RWPE2 (cell line): ENCODE results near the gene CKAP5.
A peak's percentile ranks its signal among the peaks of the same experiment; 100 is the strongest.

ENCODE experiments used
- ATAC-seq: fragments of 200-7000 bp; cut with Tn5 transposase; 3 replicates; pipeline ENCODE4 v1.9.1; 2021; ENCODE audit warnings: low read depth
- DNase-seq: peaks from one replicate; pipeline ENCODE4 v3.0.0-alpha.2; 2020; ENCODE audit warnings: low spot score
- H3K27ac ChIP-seq: fragments of 450-650 bp; 2 replicates; pipeline ENCODE4 v1.5.1; 2017; ENCODE audit warnings: mild to moderate bottlenecking; ENCODE audit not compliant: poor library complexity, severe bottlenecking
- H3K27me3 ChIP-seq: fragments of 250-450 bp; sonication (Bioruptor Pico); 2 replicates; pipeline ENCODE4 v1.5.1; 2021; ENCODE audit warnings: mild to moderate bottlenecking, moderate library complexity; ENCODE audit not compliant: insufficient read depth, poor library complexity, severe bottlenecking
- H3K36me3 ChIP-seq: fragments of 250-450 bp; sonication (Bioruptor Pico); 2 replicates; pipeline ENCODE4 v1.5.1; 2020; ENCODE audit warnings: low read depth, mild to moderate bottlenecking, moderate library complexity
- H3K4me1 ChIP-seq: fragments of 250-450 bp; sonication (Bioruptor Pico); 2 replicates; pipeline ENCODE4 v1.5.1; 2021; ENCODE audit warnings: mild to moderate bottlenecking, moderate library complexity; ENCODE audit not compliant: insufficient read depth, poor library complexity, severe bottlenecking
- H3K4me3 ChIP-seq: fragments of 250-450 bp; sonication (Bioruptor Pico); 2 replicates; pipeline ENCODE4 v1.5.1; 2021; ENCODE audit warnings: mild to moderate bottlenecking, moderate library complexity; ENCODE audit not compliant: severe bottlenecking
- H3K9me3 ChIP-seq: fragments of 250-450 bp; sonication (Bioruptor Pico); 2 replicates; pipeline ENCODE4 v1.5.1; 2021; ENCODE audit warnings: mild to moderate bottlenecking, moderate library complexity; ENCODE audit not compliant: severe bottlenecking
- TF ChIP-seq, protein P1 (sequence below): fragments of 450-650 bp; IDR thresholded peaks from one replicate; pipeline ENCODE4 v1.5.1; 2017; ENCODE audit warnings: mild to moderate bottlenecking, moderate library complexity; ENCODE audit not compliant: poor library complexity, severe bottlenecking

CKAP5 gene

DNA sequence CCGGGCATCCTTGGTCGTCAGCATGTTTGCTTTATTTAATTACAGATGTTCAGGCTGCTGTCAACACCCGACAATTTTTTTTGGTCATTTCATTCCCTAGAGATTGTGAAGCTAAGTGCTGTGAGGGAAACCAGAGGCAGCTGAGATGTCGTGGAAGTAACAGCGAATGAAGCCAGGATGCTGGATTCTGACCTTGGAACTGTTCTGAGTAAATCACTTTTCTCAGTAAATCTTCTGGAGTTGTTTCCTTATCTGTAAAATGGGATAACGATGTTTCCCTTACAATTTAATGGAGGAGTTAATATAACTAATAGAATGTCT, 390 bp upstream of the CKAP5 start:
- H3K27ac ChIP-seq, result peak overlapping the region; percentile 48
- TF ChIP-seq, protein P1, sequence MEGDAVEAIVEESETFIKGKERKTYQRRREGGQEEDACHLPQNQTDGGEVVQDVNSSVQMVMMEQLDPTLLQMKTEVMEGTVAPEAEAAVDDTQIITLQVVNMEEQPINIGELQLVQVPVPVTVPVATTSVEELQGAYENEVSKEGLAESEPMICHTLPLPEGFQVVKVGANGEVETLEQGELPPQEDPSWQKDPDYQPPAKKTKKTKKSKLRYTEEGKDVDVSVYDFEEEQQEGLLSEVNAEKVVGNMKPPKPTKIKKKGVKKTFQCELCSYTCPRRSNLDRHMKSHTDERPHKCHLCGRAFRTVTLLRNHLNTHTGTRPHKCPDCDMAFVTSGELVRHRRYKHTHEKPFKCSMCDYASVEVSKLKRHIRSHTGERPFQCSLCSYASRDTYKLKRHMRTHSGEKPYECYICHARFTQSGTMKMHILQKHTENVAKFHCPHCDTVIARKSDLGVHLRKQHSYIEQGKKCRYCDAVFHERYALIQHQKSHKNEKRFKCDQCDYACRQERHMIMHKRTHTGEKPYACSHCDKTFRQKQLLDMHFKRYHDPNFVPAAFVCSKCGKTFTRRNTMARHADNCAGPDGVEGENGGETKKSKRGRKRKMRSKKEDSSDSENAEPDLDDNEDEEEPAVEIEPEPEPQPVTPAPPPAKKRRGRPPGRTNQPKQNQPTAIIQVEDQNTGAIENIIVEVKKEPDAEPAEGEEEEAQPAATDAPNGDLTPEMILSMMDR, result no peak
- H3K9me3 ChIP-seq, result no peaks in the 10 kb centered on the region
- ATAC-seq (peak; percentile 15; the same call in 2 of the 3 replicates), DNase-seq (no peak)
- H3K27me3 ChIP-seq, result no peaks in the 10 kb centered on the region
- H3K36me3 ChIP-seq, result peaks cover 8% of the 10 kb centered on the region; the same call in 1 of the 2 replicates
- H3K4me1 ChIP-seq, result peaks cover 15% of the 10 kb centered on the region
- H3K4me3 ChIP-seq, result peak overlapping the region; percentile 99

DNA sequence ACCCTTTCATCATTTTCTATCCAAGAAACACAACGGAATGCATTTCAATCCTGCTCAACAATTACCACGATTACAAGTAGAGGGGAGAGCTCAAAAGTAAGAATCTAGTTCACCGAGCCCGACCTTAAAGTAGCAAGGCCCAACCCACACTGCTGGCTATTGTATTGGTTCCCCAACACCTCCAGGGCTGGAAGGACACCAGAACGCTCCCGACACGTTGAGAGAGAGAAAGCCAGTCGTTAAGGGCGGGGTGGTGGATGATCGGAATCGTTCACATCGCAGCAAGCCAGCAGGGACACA, 690 bp downstream of the CKAP5 start:
- TF ChIP-seq, protein P1, result no peak
- H3K27ac ChIP-seq, result peak overlapping the region; percentile 48
- no peak for DNase-seq
- peaks cover 16% of the 10 kb centered on the region; the same call in 1 of the 2 replicates for H3K36me3 ChIP-seq
- peaks cover 15% of the 10 kb centered on the region for H3K4me1 ChIP-seq
- H3K9me3 ChIP-seq, result no peaks in the 10 kb centered on the region
- ATAC-seq, result peak; percentile 50
- H3K4me3 ChIP-seq, result peak overlapping the region; percentile 99
- no peaks in the 10 kb centered on the region for H3K27me3 ChIP-seq

DNA sequence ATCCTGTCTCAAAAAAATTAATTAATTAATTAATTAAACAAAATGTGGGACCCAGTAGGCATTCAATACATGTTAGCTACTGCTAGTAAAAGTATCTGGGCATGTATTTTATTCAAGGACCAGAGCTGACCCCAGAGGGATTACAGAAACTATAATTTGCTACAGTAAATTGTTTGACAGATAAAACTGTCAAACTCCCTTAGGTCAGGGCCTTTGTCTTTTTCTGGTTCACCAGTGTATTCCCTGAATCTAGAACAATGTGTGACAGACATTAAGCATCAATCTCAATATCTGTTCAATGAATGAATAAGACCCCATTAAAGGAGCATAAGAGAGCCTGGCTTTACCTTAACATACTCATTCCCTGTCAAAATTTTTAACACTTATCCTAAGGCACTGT, 6.0 kb downstream of the CKAP5 start:
- peaks cover 9% of the 10 kb centered on the region for H3K4me1 ChIP-seq
- no peak for ATAC-seq
- no peak for DNase-seq
- no peaks in the 10 kb centered on the region for H3K27me3 ChIP-seq
- no peak overlapping the region for H3K27ac ChIP-seq
- H3K9me3 ChIP-seq, result no peaks in the 10 kb centered on the region
- TF ChIP-seq, protein P1, result no peak
- H3K36me3 ChIP-seq, result peaks cover 37% of the 10 kb centered on the region
- no peak overlapping the region for H3K4me3 ChIP-seq

DNA sequence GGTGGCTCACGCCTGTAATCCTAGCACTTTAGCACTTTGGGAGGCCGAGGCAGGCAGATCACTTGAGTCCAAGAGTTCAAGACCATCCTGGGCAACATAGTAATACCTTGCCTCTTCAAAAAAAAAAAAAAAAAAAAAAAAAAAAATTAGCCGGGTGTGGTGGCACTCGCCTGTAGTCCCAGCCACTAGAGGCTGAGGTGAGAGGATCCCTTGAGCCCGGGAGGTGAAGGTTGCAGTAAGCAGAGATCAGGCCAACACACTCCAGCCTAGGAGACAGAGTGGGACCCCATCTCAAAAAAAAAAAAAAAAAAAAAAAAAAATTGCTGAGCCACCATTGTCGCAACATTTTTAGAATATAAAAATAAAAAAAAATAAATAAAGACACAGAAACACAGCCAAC, 7.6 kb downstream of the CKAP5 start:
- Histone ChIP-seq H3K9me3 (no peaks in the 10 kb centered on the region), H3K27ac (no peak overlapping the region), H3K27me3 (no peaks in the 10 kb centered on the region), H3K4me1 (no peaks in the 10 kb centered on the region), H3K36me3 (peaks cover 41% of the 10 kb centered on the region), H3K4me3 (no peak overlapping the region)
- TF ChIP-seq, protein P1, result no peak
- no peak for ATAC-seq
- DNase-seq, result no peak

DNA sequence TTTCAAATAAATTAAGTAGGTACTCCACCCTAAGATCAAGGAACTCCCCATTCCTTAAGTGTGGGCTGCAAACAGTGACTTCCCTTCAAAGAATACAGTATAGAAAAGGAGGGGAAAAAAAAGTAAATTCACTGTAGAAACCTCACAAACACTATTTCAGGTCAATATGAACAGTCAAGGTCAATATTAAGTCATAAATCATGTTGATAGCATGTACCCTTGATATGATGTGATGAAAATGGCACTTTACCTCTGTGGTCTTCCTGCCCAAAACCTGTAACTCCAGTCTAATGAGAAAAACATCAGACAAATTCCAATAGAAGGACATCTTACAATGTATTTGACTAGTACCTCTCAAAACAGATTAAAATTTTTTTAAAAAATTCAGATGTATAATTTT, 8.2 kb downstream of the CKAP5 start:
- no peak for DNase-seq
- Histone ChIP-seq H3K9me3 (no peaks in the 10 kb centered on the region), H3K4me1 (no peaks in the 10 kb centered on the region), H3K27ac (no peak overlapping the region), H3K36me3 (peaks cover 41% of the 10 kb centered on the region), H3K27me3 (no peaks in the 10 kb centered on the region), H3K4me3 (no peak overlapping the region)
- ATAC-seq, result no peak
- TF ChIP-seq, protein P1, result no peak
